HG03066 (cell line): ENCODE results near the gene ZNF398.

Experiments
- ATAC-seq: cut with Tn5 transposase; IDR thresholded peaks from one replicate; pipeline ENCODE4 v1.9.1; 2021; ENCODE audit warnings: low read depth; ENCODE audit not compliant: unreplicated experiment

The ZNF398 gene

DNA sequence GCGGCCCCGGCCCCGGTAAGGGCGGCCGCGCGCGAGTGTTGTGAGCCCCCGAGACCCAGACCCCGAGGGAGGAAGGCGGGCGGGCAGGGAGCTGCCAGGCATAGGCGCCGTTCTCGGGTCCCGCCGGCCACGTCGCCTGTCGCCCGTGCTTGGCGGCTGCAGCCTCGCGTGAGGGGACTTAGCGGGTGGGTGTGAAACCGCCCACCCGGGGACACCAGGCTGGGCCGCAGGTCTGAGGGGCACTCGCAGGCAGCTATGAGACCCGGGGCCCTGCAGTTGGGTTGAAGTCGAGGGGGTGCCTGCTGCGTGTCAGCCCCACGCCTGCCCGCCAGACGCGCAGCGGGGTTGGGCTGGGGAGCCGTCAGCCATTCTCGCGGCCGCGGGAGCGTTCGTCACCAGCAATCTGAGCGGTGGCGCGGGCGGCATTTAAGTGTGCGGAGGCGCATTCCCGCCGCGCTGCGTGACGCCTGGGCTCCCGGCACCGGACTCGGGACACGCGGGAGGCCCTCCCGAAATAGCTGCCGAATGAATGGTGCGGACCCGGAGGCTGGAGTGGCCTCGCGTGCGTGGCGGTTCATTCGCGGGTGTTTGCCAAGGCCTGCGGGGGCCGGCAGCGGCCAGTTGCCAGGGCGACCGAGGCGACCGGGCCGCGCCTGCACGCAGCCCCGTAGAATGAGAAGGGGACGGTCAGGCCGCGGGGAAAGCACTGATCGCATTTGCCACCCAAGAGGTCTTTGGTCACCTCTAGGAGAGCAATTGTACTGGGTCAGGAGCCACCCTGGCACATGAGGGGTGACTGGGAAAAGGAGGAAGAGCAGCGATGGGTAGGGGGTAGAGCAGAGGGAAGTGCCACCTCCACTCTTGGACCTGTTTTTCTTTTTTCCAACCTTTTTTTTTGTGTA lies 750 bp downstream of the ZNF398 start:
- ATAC-seq = peak; percentile 27

DNA sequence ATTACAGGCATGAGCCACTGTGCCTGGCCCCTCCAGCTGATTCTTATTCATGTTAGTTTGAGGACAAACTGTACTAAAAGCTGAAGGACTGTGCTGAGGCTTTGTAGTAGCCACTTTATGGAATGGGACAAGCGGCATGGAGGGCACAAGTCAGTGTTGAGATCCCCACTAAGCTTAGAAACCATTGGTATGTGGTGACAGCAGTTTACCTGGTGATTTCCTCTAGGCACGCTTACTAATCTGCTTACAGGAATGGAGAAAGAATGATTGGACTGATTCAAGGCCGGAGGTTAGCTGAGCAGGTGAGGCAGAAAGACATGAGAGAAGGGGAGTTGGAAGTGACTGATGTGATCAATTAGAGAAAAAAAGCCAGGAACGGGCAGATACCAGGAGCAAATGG lies 3.7 kb downstream of the ZNF398 start:
- ATAC-seq = no peak

DNA sequence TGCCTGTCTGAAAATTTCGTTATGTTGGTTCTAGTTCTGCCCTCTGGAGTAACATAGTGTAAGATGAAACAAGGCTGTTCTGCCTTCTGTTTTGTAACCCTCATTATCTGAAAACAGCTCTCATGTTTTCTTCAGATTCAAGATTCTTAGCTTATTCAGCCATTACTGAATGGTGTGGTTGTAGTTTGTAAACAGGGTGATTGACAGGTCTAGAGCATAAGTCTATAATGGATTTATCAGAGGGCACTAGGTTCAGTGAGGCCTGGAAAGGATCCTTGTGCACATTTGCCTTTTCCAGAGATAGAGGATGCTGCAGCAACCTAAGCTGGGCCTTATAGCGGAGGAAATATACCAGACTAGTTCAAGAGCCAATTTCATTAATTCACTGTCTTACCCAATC lies 6.1 kb downstream of the ZNF398 start:
- no peak for ATAC-seq

DNA sequence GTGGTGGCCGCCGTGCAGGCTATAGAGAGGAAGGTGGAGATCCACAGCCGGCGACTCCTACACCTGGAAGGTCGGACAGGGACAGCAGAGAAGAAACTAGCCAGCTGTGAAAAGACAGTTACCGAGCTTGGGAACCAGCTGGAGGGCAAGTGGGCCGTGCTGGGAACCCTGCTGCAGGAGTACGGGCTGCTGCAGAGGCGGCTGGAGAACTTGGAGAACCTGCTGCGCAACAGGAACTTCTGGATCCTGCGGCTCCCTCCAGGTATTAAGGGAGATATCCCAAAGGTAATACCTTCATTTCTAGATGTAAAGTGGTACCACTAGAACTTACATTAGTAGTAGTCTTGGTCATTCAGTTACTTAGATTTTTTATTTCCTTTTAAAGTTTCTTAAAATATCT lies 6.8 kb downstream of the ZNF398 start:
- ATAC-seq = no peak

DNA sequence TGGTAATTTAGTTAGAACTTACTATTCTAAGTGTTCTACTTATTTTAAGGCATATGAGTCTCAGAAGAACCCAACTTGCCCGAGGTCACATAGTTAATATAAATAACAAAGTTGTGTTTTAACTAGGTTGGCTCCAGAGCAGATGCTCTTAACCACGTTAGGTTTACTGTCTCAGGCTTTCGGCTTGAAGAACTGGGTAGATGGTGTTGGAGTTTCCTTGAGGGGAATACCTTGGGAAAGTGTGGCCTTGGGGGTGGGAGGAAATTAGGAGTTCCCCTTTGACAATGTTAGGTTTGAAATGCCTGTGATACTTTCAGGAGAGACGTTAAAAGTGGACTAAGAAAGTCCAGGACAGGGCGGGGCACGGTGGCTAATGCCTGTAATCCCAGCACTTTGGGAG lies 9.6 kb downstream of the ZNF398 start:
- ATAC-seq = no peak

DNA sequence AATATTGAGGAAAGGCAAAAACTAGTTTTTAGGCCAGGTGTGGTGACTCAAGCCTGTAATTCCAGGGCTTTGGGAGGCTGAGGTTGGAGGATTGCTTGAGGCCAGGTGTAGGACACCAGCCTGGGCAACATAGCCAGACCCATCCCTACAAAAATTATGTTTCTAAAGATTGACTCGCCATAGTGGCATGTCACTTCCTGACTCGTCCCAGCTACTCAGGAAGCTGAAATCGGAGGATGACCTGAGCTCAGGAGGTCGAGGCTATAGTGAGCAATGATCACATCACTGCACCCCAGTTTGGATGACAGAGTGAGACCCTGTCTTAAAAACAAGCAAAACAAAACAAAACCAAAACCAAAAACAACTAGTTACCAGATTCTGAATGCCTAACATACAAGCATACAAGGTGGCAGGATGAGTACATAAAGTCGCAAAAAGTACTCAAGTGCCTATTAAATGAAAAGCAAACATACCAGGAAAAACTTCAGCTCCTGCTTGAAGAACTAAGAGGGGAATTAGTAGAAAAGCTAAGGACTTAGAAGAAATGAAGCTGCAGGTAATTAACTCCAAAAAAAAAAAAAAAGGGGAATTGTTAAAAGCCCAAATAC lies 14.1 kb downstream of the ZNF398 start:
- no peak for ATAC-seq

DNA sequence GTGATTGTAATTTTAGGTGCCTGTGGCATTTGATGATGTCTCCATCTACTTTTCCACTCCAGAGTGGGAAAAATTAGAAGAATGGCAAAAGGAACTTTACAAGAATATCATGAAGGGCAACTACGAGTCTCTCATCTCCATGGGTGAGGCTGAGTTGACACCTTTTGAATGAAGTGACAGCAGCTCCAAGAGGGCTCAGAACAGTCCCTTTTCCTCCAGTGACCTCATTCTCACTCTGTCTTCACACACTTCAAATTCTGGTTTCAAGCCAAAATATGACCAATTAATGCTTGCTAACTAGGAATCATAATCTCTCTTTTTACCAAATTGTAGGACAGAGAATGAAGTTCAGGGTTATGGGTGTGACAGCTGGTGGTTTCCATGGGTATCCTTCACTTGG lies 18.9 kb downstream of the ZNF398 start:
- no peak for ATAC-seq

DNA sequence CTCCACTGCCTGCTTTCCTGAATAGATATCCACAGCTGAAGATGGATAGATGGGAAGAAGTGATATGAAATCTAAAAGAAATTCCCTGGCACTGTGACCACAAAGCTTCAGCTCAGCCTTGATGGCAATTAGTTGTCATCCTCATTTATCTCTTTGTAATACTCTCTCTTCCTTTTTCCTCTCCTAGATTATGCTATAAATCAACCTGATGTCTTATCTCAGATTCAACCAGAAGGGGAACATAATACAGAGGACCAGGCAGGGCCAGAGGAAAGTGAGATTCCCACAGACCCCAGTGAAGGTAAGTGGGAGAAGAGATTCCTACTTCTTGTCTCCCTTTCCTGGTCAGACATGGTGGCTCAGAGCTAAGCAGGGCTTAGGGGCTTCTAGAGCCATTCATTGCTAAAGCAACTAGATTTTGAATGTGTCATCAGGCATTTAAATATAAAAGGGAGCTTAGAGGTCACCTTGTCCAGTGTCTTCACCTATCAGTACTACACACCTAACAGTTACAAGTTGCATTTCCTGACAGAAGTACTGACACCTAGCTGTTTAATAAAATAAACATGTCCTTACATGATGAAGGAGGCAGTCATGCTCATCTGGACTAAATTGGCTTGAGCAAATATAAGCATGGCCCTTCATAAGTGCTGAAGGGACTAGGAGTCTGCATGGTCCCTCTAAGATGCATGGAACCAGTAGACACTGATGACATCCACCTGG lies 19.5 kb downstream of the ZNF398 start:
- no peak for ATAC-seq

DNA sequence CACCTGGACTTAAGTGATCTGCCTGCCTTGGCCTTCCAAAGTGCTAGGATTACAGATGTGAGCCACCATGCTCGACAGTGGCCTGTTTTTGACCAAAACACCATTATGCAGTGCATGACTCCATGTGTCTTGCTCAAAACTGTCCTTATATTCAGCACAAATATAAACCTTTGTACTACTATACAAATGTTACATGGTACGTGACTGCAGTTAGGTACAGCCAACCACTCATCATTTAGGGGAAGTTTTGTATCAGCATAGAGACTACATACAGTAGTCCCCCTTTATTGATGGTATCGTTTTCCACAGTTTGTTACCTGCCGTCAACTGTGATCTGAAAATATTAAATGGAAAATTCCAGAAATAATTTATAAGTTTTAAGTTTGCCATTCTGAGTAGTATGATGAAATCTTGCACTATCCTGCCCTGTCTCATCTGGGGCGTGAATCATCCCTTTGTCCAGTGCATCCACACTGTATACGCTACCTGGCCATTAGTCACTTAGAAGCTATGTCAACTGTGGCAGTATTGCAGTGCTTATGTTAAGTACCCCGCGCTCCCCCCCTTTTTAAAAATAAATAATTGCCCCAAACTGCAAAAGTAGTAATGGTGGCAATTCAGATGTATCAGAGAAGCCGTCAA lies 24.8 kb downstream of the ZNF398 start:
- ATAC-seq = no peak

DNA sequence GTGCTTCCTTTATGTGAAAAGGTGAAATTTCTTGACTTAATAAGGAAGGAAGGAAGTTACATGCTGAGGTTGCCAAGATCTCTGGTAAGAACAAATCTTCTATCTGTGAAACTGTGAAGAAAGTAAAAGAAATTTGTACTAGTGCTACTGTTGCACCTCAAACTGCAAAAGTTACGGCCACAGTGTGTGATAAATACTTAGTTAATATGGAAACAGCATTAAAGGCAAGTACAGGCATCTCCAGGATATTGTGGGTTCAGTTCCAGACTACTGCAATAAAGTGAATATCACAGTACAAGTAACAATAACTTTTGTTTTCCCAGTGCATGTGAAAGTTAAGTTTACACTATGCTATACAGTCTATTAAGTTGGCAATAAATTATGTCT lies 25.3 kb downstream of the ZNF398 start:
- no peak for ATAC-seq

DNA sequence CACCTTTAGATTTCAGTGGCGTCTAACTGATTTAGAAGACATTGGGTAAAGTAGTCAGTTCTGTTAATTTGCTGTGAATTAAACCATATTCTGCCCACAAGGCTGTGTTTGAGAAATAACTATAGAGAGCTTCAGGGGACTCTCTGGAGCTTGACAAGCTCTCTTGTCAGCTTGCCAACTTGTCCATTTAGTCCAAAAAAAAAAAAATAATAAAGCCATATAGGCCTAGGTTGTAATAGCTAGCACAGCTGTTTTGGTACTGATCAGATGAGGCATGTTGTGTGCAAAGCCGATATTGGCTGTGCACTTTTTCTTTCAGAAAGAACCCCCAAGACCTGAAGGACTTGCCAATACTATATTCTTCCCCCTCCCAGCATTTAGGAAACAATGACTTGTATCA lies 27.9 kb downstream of the ZNF398 start:
- no peak for ATAC-seq

DNA sequence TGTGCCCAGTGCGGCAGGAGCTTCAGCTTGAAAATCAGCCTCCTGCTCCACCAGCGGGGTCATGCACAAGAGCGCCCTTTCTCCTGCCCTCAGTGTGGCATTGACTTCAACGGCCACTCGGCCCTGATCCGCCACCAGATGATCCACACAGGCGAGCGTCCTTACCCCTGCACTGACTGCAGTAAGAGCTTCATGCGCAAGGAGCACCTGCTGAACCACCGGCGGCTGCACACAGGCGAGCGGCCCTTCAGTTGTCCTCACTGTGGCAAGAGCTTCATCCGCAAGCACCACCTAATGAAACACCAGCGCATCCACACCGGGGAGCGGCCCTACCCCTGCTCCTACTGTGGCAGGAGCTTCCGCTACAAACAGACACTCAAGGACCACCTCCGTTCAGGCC lies 32.0 kb downstream of the ZNF398 start:
- no peak for ATAC-seq

DNA sequence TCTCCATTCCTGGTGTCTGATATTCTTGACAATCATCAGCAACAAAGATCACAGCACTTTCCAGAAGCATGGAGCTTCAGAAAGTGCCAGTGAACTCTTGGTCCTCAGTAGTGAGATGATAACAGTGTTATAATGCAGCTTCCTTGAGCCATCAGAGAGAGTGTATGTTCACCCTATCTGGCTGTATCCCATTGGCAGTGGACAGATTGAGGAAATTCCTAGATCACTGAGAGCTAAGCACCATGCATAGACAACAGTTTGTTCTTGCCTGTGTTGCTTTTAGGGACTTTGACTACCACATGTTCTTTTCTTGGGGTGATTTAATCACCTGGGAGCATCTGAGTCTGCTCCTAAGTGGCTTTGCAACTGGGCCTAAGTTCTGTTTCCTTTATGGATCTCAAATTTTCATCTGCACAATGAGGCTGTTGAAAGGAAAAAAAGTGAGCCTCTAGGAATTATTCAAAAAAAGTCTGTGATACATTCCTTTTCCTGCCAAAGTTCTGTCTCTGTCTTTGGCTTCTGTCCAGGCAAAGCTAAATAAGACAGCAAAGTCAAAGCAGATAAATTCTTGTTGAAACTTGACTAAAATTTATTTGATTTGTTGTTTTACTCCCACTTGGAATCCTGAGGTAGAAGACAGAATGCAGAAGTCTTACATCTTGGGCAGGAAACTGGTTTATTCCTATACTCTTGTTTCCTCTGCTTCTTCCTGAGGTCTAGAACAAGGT lies 33.6 kb downstream of the ZNF398 start:
- ATAC-seq = no peak

DNA sequence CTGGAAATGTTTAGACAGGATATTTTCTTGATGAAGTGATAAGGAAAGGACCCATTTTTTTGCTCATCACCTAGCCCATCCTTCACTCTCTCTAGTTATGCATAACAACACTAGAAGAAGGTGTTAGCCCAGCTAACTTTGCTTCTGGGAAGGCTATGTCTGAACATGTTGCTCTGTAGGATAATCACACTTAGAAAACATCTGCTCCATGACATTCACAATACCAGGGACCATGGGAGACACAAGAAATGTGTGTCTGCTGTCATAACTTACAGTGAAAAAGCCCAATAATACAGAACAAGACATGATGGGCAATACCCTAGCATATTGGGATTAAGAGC lies 34.2 kb downstream of the ZNF398 start:
- no peak for ATAC-seq

DNA sequence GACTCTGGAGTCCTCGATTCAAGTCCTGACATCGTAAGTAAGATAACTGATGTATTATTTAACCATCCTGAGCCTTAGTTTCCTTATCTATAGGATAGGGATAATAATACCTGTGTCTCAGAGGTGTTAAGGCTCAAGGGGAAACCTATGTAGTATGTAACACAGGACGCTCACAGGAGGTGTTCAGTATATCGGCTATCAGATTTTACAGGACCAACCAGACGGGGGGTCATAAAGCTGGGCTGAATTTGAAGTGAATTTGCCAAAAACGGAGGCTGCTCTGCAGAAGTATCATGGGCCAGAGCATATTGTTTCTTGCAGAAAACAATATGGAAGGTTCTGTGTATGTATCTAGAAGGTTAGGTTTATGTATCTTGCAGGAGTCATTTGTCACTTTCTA lies 37.0 kb downstream of the ZNF398 start:
- ATAC-seq = no peak

DNA sequence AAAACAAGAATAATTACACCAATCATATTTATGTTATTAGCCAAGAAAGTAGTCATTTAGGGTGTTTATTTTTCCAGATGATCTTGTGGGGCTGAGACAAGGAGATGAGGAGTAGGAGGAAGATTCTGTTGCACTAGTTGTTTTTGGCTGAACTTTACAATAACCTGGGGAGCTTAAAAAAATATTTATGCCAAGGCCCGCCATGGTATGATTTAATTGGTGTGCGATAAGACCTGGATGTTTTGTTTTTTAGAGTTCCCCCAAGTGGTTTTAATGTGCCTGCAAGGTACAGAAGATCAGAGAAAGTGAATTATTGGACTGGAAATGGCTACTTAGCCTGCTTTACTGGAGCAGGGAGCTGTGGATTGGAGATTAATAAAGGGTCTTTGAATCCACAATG lies 41.0 kb downstream of the ZNF398 start:
- no peak for ATAC-seq

DNA sequence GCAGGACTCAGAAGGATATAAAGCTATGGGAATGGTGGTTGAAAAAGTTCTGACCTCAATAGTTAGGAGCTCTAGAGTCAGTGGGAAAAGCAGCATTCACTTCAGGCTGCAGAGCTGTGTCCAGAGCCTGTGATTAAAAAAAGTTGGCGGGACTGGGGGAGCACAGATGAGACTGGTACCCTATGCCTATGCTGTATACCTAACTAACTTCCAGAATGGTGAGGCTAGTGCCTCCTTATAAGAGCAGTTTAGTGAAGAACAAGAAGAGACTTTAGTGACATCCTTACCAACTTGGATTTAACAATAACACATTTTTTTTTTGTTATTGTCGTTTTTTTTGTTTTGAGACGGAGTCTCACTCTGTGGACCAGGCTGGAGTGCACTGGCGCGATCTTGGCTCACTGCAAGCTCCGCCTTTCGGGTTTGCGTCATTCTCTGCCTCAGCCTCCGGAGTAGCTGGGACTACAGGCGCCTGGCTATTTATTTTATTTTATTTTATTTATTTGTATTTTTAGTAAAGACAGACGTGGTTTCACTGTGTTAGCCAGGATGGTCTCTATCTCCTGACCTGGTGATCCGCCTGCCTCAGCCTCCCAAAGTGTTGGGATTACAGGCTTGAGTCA lies 41.5 kb downstream of the ZNF398 start:
- ATAC-seq = no peak

DNA sequence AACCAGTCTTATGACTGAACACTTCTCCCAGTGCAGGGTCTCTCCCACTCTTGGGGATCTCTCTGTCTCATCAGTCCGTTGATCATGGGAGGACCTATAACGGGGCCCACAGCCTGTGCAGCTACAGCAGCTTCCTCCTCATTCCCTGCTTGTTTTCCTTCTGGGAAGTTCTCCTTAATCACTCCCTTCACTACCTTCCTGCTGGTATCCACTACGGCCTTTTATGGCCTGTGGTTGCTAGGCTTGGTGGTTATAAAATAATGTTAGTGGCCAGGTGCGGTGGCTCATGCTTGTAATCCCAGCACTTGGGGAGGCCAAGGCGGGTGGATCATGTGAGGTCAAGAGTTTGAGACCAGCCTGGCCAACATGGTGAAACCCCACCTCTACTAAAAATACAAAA lies 44.6 kb downstream of the ZNF398 start:
- ATAC-seq = no peak

DNA sequence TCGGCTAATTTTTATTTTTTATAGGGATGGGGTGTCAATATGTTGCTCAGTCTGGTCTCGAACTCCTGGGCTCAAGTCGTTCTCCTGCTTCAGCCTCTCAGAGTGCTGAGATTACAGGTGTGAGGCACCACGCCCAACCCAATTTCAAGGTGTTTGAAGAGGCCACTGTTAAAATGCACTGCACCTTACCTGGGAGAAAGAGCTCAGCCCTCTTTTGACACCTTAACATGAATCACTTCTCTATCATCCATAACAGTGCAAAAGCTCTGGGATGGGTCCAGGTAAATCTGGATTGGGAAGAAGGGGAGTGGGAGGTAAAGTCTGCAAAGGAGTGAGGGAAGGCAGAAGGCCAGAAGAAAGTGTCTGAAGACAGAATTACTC lies 47.5 kb downstream of the ZNF398 start:
- no peak for ATAC-seq
